SIG-M5 treated with dmso at 0.1 percent for 504 hours (cell line): Measurements from ENCODE around the gene APAF1.
"Not testable (repeated sequence)": the region's sequence is repeated elsewhere in the genome, so short reads cannot be mapped to it uniquely, and the experiment has no call there.

Experiments used
- DNase-seq: peaks from one replicate; lab custom pipeline; 2025; ENCODE audit not compliant: unreplicated experiment; lab: John Stamatoyannopoulos, UW

The APAF1 gene

DNA sequence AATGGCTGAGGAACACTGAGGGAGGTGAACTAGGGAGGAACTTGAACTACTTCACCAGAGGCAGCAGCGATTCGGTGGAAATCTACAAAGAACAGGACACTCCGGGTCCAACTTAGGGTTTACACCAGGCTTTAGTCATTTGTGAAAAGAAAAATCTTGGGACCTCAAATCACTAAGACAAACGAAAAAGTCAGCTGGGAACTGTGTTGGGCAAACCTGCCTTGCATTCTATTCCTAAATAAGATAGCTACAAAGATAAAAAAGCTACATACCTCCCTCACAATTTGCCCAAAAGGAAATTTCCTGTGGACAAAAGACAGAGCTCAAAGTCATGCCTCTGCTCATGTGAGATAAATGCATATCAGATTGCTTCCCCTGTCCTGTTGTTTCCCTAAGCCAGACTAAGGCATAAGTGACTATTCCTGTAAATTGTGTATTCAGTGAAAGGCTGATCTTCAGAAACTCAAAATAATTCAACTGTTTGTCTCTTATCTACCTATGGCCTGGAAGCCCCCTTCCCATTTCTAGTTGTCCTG, 106.6 kb downstream of the APAF1 start:
- no peak for DNase-seq

DNA sequence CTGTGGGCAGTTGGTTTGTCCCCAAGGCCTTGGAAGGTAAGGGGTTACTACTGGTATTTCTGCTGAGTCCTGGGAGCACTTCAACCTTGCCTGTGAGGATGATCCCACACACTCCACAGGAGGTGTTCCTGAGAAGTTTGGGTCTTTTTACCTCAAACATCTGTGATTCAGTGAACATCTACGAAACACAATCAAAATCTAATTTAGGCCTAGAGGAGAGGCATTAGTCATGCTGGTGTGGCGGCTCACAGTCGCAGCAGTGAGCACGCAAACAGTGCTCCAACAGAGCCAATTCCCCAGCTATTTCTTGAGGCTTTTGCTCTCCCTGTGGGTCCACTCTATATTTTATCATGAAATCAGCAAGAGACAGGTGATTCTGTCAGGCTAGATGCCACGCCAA, 107.6 kb downstream of the APAF1 start:
- DNase-seq, result no peak

DNA sequence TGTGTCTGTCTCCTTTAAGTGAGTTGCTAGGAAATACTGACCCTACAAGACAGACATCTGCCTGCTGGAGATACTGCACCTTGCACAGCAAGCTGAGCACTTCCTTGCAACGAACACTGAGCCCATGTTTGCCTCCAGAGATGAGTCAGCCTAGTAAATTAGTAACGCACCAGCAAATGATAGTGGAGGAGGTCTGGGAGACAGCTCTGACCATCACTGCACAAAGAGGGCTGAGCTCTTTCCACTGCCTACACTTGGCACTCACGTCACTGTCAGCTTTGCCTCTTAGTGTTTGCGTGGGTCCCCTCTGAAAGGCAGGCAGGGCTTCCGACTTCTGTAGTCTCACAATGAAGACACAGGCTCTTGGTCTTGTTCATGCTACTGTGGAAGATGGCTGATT, 109.0 kb downstream of the APAF1 start:
- DNase-seq, result no peak

DNA sequence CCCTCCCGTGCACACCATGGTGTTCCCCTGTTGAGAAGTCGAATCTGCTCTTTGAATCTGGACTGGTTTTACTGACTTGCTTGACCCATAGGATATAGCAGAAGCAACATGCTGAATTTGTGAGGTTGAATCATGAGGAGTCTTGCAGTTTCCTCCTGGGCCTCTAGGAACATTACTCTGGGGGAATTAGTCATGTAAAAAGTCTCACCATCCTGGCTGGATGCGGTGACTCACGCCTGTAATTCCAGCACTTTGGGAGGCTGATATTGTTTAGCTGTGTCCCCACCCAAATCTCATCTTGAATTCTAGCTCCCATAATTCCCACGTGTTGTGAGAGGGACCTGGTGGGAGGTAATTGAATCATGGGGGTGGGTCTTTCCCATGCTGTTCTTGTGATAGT, 110.8 kb downstream of the APAF1 start:
- DNase-seq, result not testable (repeated sequence)

DNA sequence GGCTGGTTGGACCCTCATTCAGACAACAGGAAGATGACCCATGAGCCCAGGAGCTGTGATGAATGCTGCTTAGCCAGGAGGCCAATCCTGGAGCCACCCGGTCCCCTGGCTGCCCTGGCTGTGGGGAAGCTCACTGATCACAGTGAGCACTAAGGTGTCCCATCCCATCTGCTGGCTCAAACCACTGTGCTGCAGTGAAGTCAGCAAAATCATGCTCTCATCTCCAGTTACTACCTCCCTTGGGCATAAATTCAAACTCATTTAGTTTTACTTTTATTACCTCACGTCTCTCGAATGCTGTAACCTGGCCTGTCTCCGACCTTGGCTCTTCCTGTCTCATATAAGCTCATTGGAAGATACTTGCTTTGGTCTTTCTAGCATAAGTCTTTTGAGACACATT, 112.4 kb downstream of the APAF1 start:
- no peak for DNase-seq

DNA sequence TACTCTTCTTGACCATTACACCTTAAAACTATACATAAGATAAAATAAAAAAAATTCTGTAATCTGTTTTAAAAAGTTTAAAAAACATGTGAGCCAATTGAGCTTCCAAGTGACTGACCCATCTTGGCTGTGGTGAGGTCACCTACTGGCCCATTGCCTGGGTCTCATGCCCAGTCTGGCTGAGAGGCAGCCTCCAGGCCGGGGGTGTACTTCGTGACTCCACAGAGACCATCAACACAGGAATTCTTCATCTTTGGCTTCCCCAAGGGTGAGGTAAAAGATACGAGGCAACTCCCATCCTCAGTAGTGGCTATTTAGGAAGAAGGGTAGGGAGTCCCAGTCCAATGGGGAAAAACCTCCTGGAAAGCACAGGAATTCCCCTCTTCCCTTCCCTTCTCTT, 113.2 kb downstream of the APAF1 start:
- DNase-seq, result no peak

DNA sequence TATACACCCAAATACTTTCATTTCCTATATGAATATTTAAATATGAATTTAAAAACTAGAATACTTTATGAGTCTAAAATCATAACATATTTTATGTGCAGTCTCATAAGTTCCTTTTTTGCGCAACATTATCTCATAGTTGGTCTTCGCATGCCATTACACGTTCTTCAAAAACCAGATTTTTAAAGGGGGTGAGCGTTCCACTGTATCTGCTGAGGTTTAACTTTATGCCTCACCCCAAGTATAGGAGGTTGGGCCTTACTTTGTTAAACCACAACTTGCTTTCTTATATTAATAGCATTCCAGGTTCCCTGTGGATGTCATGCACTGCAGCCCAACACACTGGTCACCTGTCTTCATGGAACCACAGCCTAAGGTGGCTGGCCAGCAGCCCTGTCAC, 118.6 kb downstream of the APAF1 start:
- DNase-seq, result no peak

DNA sequence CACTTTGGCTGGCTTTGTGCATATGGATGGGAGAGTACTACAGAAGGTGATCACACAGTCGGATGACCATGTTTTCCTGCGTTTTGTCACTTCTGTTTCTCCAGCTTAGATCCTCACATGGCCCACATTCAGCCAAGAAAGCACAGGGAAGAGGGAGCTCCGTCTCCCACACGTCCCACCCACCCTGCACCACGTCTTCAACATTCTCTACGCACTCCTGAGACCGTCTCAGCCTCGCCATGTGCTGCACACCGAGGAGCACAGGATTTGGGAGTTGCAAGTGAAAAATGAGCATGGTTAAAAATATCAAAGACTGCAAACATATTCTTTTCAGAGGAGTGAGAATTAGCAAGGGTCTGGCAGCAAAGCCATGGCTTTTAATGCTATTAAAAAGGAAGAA, 122.2 kb downstream of the APAF1 start:
- no peak for DNase-seq

DNA sequence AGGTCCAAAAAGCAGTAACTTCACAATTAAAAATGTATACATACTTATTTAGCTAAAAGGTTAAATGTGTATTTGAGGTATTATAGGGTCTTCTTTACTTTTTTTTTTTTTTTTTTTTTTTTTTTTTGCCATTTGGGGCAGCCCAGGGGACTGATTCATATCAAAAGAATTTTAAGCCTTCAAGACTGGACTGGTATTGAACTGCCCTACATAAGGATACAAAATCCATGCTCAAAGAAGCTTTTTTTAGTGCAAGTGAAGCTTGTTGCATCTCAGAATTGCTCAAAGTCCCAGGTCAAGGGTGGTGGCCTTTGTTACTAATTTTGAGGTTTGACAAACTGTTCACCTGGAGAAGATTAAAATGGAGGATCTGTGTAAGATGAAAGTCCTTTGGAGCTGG, 124.0 kb downstream of the APAF1 start:
- no peak for DNase-seq

DNA sequence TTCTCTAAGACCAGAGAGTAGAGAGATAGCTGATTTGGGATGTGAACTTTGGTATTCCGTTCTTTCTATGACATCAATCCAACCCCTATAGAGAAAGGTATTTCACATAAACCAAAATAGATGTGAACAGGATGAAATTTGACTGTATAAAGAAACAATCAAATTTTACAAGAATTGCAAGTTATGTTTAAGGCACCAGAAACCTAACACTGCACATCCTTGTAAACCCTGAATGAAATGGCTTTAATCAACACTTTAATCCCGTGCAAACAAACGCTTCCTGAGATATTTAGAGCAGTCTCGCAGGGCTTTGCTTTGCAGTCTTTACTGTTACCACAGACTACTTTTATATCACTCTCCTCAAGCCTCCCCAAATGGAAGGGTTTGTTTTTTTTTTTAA, 125.1 kb downstream of the APAF1 start:
- DNase-seq, result no peak

DNA sequence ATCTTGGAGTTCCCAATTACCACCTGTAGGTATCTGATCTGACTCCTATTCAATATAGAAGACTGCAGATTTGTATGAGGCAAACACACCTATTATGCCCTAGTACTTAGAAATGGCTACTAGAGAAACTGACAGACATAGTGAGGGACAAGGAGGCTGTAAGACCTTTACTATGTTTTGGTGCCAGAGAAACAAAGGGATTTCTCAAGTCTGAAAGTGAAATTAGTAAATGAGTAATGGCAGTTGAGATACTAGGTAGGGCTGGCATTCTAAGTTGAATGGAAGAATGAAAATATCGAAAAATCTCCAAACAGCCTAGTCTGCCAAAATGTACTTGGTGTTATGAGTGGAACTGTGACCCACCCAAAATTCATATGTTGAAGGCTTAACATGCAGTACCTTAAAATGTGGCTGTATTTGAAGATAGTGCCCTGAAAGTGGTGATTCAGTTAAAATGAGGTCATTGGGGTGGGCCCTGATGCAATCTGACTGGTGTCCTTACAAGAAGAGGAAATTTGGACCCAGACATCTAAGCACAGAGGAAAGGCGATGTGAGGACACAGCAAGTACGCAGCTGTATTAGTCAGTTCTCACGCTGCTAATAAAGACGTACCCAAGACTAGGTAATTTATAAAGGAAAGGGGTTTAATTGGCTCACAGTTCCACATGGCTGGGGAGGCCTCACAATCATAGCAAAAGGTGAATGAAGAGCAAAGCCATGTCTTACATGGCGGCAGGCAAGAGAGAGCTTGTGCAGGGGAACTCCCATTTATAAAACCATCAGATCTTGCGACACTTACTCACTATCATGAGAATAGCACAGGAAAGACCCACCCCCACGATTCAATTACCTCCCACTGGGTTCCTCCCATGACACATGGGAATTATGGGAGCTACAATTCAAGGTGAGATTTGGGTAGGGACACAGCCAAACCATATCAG, 127.0 kb downstream of the APAF1 start:
- DNase-seq, result no peak

DNA sequence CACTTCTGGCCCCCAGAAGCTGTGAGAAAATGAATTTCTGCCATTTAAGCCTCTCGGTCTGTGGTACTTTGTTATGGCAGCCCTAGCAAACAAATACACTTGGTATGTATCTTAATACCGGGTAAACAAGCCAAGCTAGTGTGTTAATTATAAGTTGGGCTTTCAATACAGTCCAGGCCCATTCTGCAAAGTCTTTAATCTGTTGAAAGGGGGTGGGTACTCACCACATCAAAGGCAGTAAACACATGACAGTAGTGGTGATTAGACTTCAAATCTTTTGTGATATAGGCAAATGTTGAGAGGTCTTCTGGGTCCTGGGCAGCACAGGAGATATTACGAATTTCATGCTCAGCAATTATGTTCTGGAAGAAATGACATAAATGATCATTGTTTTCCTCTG, 127.7 kb downstream of the APAF1 start:
- no peak for DNase-seq

DNA sequence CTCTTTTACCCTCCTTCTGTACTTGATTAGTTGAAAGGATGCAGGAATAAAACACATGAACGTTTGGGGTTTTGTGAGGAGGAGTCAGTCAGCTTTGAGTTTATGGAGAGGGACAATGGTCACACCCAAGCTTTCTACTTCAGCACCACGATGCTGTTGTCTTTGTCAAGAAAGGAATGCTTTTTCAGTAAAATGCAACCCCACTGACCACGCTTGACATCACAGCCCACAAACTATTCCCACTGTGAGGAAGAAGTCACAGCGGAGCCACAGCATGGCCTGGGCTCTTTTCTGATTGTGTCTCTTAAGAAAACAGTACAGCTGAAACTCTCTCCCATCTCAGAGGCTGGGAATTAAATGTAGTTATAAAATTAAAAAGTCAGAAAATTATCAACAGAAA, 135.2 kb downstream of the APAF1 start:
- no peak for DNase-seq

DNA sequence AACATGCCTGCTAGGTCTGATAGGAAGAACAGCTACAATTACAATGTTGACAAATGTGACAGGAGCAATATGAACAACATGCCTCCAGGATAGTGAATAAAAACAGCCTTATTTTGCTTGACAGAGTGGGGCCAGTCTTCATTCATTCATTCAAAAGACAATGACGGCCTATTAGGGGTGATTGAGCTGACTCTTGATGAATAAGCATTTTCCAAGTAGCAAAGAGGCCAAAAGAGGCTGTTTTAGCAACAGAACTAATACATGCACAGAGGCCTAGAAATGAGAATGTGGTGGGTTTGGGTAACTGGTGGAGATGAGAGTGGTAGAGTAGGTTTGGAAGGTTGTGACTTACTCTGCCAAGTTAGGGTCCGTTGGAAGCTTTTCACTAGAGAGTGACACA, 138.3 kb downstream of the APAF1 start:
- no peak for DNase-seq
